HCT116 (cell line): ENCODE data around the gene TMEM269. TPM values are rescaled to one million over a fixed set of nuclear protein-coding genes. Genes with fewer than 3 reads are reported as not detected.

ENCODE experiments used
- ATAC-seq: fragments of 200-7000 bp; cut with Tn5 transposase; 2 replicates; pipeline ENCODE4 v1.9.1; 2020; ENCODE audit warnings: mild to moderate bottlenecking, moderate library complexity
- BruUV-seq: library from RNA; stranded (reverse); fragments of 400-500 nt; replicated peaks from 2 replicates; lab custom pipeline; 2021; lab: Mats Ljungman, UMichigan
- CTCF ChIA-PET: fragments of 300-600 bp; sonication (Branson Sonifier 250); formaldehyde crosslinking; loops from one replicate; lab custom pipeline; 2021; ENCODE audit warnings: antibody characterized with exemption; lab: Charles Lee
- POLR2A ChIA-PET: fragments of 300-600, 350-600 bp; sonication (Branson Sonifier 250); formaldehyde crosslinking; loops from one replicate; lab custom pipeline; 2021; ENCODE audit warnings: antibody characterized with exemption; lab: Charles Lee
- RAD21 ChIA-PET, 2 experiments: fragments of 300-600 bp; sonication (Branson Sonifier 250); formaldehyde crosslinking; loops; one replicate each; lab custom pipeline; 2023; ENCODE audit warnings: low total read pairs in 2 of 2; ENCODE audit not compliant: uncharacterized antibody in 2 of 2, unreplicated experiment in 2 of 2, low non-redundant PET in 1 of 2; lab: Charles Lee
- DNase-seq: peaks from one replicate; pipeline ENCODE4 v3.0.0-alpha.2; 2010; ENCODE audit warnings: low read depth, low spot score
- H2AFZ ChIP-seq: fragments of 200-600 bp; shearing (Covaris generic), sonication (generic); 2 replicates; pipeline ENCODE4 v1.6.1; 2017; ENCODE audit warnings: low read depth, mixed run types, mixed read lengths, antibody characterized with exemption, low read length; ENCODE audit not compliant: poor library complexity, severe bottlenecking
- H3K27ac ChIP-seq: 2 replicates; pipeline ENCODE4 v1.5.1; 2012; ENCODE audit warnings: low read depth, low read length
- H3K27me3 ChIP-seq: fragments of 200-600 bp; sonication (generic); 2 replicates; pipeline ENCODE4 v1.6.1; 2016; ENCODE audit warnings: mixed run types, low read length, mixed read lengths; ENCODE audit not compliant: insufficient read depth
- H3K36me3 ChIP-seq, 2 experiments: fragments of 200-500 bp in 1 of 2; fragments of 200-600 bp in 1 of 2; sonication (Bioruptor generic) in 1 of 2; sonication (generic) in 1 of 2; 2 replicates each; pipeline versions ENCODE4 v1.5.1 to v1.6.1; 2014 to 2016; ENCODE audit warnings: low read length in 2 of 2, inconsistent platforms in 1 of 2, mixed read lengths in 1 of 2, mixed run types in 1 of 2; ENCODE audit not compliant: insufficient read depth in 2 of 2, control insufficient read depth in 1 of 2
- H3K4me1 ChIP-seq, 2 experiments: fragments of 200-600 bp in 1 of 2; sonication (generic) in 1 of 2; 2 replicates each; pipeline versions ENCODE4 v1.5.1 to v1.6.1; 2012 to 2017; ENCODE audit warnings: low read length in 2 of 2, inconsistent platforms in 1 of 2, mild to moderate bottlenecking in 1 of 2, mixed read lengths in 1 of 2, mixed run types in 1 of 2, moderate library complexity in 1 of 2; ENCODE audit not compliant: insufficient read depth in 2 of 2, control insufficient read depth in 1 of 2
- H3K4me2 ChIP-seq: fragments of 200-600 bp; sonication (generic); 2 replicates; pipeline ENCODE4 v1.6.1; 2017; ENCODE audit warnings: mixed run types, low read length, mixed read lengths
- H3K4me3 ChIP-seq, 2 experiments: fragments of 200-600 bp in 1 of 2; sonication (generic) in 1 of 2; replicated peaks in 1 of 2; 2 replicates each; pipeline ENCODE4 v1.5.1; 2011 to 2016; ENCODE audit warnings: low read length in 2 of 2, control low read depth in 1 of 2, low read depth in 1 of 2, mild to moderate bottlenecking in 1 of 2, mixed read lengths in 1 of 2, mixed run types in 1 of 2
- H3K79me2 ChIP-seq: fragments of 200-600 bp; sonication (generic); 2 replicates; pipeline ENCODE4 v1.6.1; 2017; ENCODE audit warnings: mild to moderate bottlenecking, mixed run types, low read length, moderate library complexity, mixed read lengths; ENCODE audit not compliant: insufficient read depth
- H3K9ac ChIP-seq: fragments of 200-600 bp; sonication (generic); 2 replicates; pipeline ENCODE4 v1.6.1; 2016; ENCODE audit warnings: low read length, mixed read lengths
- H3K9me2 ChIP-seq: fragments of 200-600 bp; sonication (generic), shearing (Covaris generic); 2 replicates; pipeline ENCODE4 v1.6.1; 2017; ENCODE audit warnings: mixed run types, mild to moderate bottlenecking, moderate library complexity; ENCODE audit not compliant: insufficient read depth
- H3K9me3 ChIP-seq, 2 experiments: fragments of 200-500 bp in 1 of 2; fragments of 200-600 bp in 1 of 2; sonication (Bioruptor generic) in 1 of 2; sonication (generic) in 1 of 2; 2 replicates each; pipeline ENCODE4 v1.6.1; 2014 to 2017; ENCODE audit warnings: low read length in 2 of 2, mixed read lengths in 2 of 2, inconsistent platforms in 1 of 2, low read depth in 1 of 2, mild to moderate bottlenecking in 1 of 2, mixed run types in 1 of 2, moderate library complexity in 1 of 2; ENCODE audit not compliant: control insufficient read depth in 1 of 2, insufficient read depth in 1 of 2
- H4K20me1 ChIP-seq: fragments of 200-600 bp; sonication (generic), shearing (Covaris generic); 2 replicates; pipeline ENCODE4 v1.6.1; 2017; ENCODE audit warnings: mixed run types, mild to moderate bottlenecking, moderate library complexity; ENCODE audit not compliant: insufficient read depth
- CBX3 ChIP-seq: IDR thresholded peaks from 2 replicates; pipeline ENCODE4 v1.6.1; 2012; ENCODE audit warnings: low read depth
- CEBPB ChIP-seq: IDR thresholded peaks from 2 replicates; pipeline ENCODE4 v1.6.1; 2012; ENCODE audit warnings: low read depth
- CTCF ChIP-seq, 3 experiments: fragments of 200-600 bp in 1 of 3; sonication (generic) in 1 of 3; IDR thresholded peaks in 2 of 3; conservative IDR thresholded peaks in 1 of 3; 2 replicates each; pipeline ENCODE4 v1.5.1; 2012 to 2017; ENCODE audit warnings: low read depth in 2 of 3, low read length in 2 of 3, antibody characterized with exemption in 1 of 3, borderline replicate concordance in 1 of 3, control low read depth in 1 of 3, mild to moderate bottlenecking in 1 of 3, mixed read lengths in 1 of 3, mixed run types in 1 of 3, moderate library complexity in 1 of 3; ENCODE audit not compliant: insufficient read depth in 1 of 3
- JUND ChIP-seq: IDR thresholded peaks from 2 replicates; pipeline ENCODE4 v1.6.1; 2012
- MAX ChIP-seq: IDR thresholded peaks from 2 replicates; pipeline ENCODE4 v1.6.1; 2012
- POLR2AphosphoS5 ChIP-seq: IDR thresholded peaks from 2 replicates; pipeline ENCODE4 v1.6.1; 2011; ENCODE audit warnings: mild to moderate bottlenecking, low read depth, low read length, moderate library complexity
- RAD21 ChIP-seq: IDR thresholded peaks from 2 replicates; pipeline ENCODE4 v1.6.1; 2012; ENCODE audit warnings: low read depth, mild to moderate bottlenecking
- SP1 ChIP-seq: IDR thresholded peaks from 2 replicates; pipeline ENCODE4 v1.6.1; 2012; ENCODE audit warnings: low read depth
- YY1 ChIP-seq: IDR thresholded peaks from 2 replicates; pipeline ENCODE4 v1.6.1; 2011; ENCODE audit warnings: low read length, low read depth, moderate library complexity, mild to moderate bottlenecking; ENCODE audit not compliant: insufficient replicate concordance; ENCODE audit errors: extremely low read depth
- ZFX ChIP-seq: fragments of 450-650 bp; IDR thresholded peaks from 2 replicates; pipeline ENCODE4 v1.6.1; 2017
- intact Hi-C: fragments of 100-400 bp; cut with micrococcal nuclease; formaldehyde crosslinking; loops from 2 replicates; pipeline ENCODE4 v1.10.0; 2022
- total RNA-seq: library from RNA; stranded (reverse); gene quantifications from one replicate; pipeline ENCODE4 v1.2.1, GENCODE V29; 2021; ENCODE audit not compliant: unreplicated experiment

TMEM269 gene
- total RNA-seq, 1 experiment from 2014 or later: 0.34 TPM

GRCh38 chr1:42767510-42768000, 17.2 kb upstream of the TMEM269 start:
- BruUV-seq: no TSS peak
- ATAC-seq (peak; percentile 28), DNase-seq (no peak)
- H3K9me2 ChIP-seq: no peaks in the 10 kb centered on the region
- H3K27me3 ChIP-seq: no peaks in the 10 kb centered on the region
- H3K4me3 ChIP-seq: peak overlapping the region; percentile 76 to 84
- RAD21 ChIA-PET: interaction anchor here (1.0 to 1.7 kb wide), 2 partner anchors 306 kb away, joined by 6 to 8 read pairs; no protein-coding TSS in a partner anchor
- CTCF ChIA-PET: interaction anchor here (0.7 to 3.4 kb wide), 8 partner anchors 9 to 306 kb away, joined by 3 to 25 read pairs (median 8); partner anchors contain the start of gene ZNF691
- H3K79me2 ChIP-seq: peaks cover 19% of the 10 kb centered on the region
- H3K4me2 ChIP-seq: peak overlapping the region; percentile 77
- POLR2A ChIA-PET: interaction anchor here (1.4 to 1.9 kb wide), 2 partner anchors 11 to 85 kb away, joined by 4 to 5 read pairs; partner anchors contain the start of gene YBX1
- peaks cover 11 to 18% of the 10 kb centered on the region in 2 experiments; a peak in 3 of 4 replicates for H3K4me1 ChIP-seq
- H3K9ac ChIP-seq: peak overlapping the region; percentile 81
- H3K27ac ChIP-seq: peak overlapping the region; percentile 69
- intact Hi-C loops: loop anchor here (10.0 kb wide), 1 partner anchor 1423 kb away; no protein-coding TSS in a partner anchor
- TF ChIP-seq CTCF (IDR thresholded peaks at IDR 0.05 in 2 of 3, conservative IDR thresholded peaks at IDR 0.05 in 1 of 3; ENCODE audit: borderline replicate concordance in 1 of 3, insufficient read depth in 1 of 3, low read depth in 2 of 3, low read length in 2 of 3): no peak
- no peak for TF ChIP-seq ZFX
- TF ChIP-seq CBX3: no peak
- no peak for TF ChIP-seq CEBPB
- TF ChIP-seq MAX: no peak; the same call in 1 of the 2 replicates
- no peak for TF ChIP-seq SP1
- TF ChIP-seq JUND: no peak
- no peak for TF ChIP-seq POLR2AphosphoS5
- no peak for TF ChIP-seq YY1
- no peak for TF ChIP-seq RAD21
- H2AFZ ChIP-seq: no peak overlapping the region
- H3K9me3 ChIP-seq: no peaks in the 10 kb centered on the region
- no peaks in the 10 kb centered on the region for H3K36me3 ChIP-seq
- no peaks in the 10 kb centered on the region; the same call in 1 of the 2 replicates for H4K20me1 ChIP-seq
